GM21723 (cell line): ENCODE measurements around the gene GAN.
A peak's percentile ranks its signal among the peaks of the same experiment; 100 is the strongest.

ENCODE experiments used
- ATAC-seq: cut with Tn5 transposase; IDR thresholded peaks from one replicate; pipeline ENCODE4 v1.9.1; 2021; ENCODE audit warnings: mild to moderate bottlenecking, moderate library complexity; ENCODE audit not compliant: unreplicated experiment

Gene GAN

GRCh38 chr16:81424771-81425170 is 110.0 kb downstream of the GAN start:
- peak; percentile 54 for ATAC-seq

GRCh38 chr16:81427219-81427618 is 112.5 kb downstream of the GAN start:
- no peak for ATAC-seq

- no peak for ATAC-seq
Measured at GRCh38 chr16:81429045-81429521, 114.3 kb downstream of the GAN start.

GRCh38 chr16:81431554-81432353 is 117.0 kb downstream of the GAN start:
- no peak for ATAC-seq

GRCh38 chr16:81432937-81433557 is 118.3 kb downstream of the GAN start:
- peak; percentile 63 for ATAC-seq

GRCh38 chr16:81435103-81435502 is 120.3 kb downstream of the GAN start:
- ATAC-seq = no peak

GRCh38 chr16:81435567-81435966 is 120.8 kb downstream of the GAN start:
- ATAC-seq = no peak

GRCh38 chr16:81436386-81436785 is 121.6 kb downstream of the GAN start:
- ATAC-seq = no peak

- ATAC-seq = no peak
Measured at GRCh38 chr16:81437865-81438264, 123.1 kb downstream of the GAN start.
